HEK293T (cell line): ENCODE data around the gene DNPH1.

Experiments
- CTCF ChIA-PET: fragments of 350-600 bp; formaldehyde crosslinking; extraction: SDS; loops from one replicate; lab custom pipeline; 2021; ENCODE audit warnings: antibody characterized with exemption, inconsistent platforms; lab: Yijun Ruan, JAX
- POLR2A ChIA-PET: fragments of 350-600 bp; formaldehyde crosslinking; extraction: SDS; loops from one replicate; lab custom pipeline; 2020; ENCODE audit warnings: antibody characterized with exemption, inconsistent platforms; lab: Yijun Ruan, JAX
- DNase-seq: peaks from one replicate; pipeline ENCODE4 v3.0.0; 2012; ENCODE audit warnings: mixed read lengths; ENCODE audit errors: extremely low spot score
- ARNT ChIP-seq: fragments of 450-650 bp; IDR thresholded peaks from 2 replicates; pipeline ENCODE4 v1.6.1; 2017; ENCODE audit warnings: mild to moderate bottlenecking
- BHLHE40 ChIP-seq: fragments of 450-650 bp; IDR thresholded peaks from 2 replicates; pipeline ENCODE4 v1.6.1; 2016; ENCODE audit warnings: mild to moderate bottlenecking, moderate library complexity, borderline replicate concordance
- CTBP1 ChIP-seq: fragments of 450-650 bp; IDR thresholded peaks from 2 replicates; pipeline ENCODE4 v1.6.1; 2016; ENCODE audit warnings: borderline replicate concordance
- ELF4 ChIP-seq: fragments of 450-650 bp; IDR thresholded peaks from 2 replicates; pipeline ENCODE4 v1.6.1; 2017; ENCODE audit warnings: antibody characterized with exemption
- FOXA1 ChIP-seq: fragments of 450-650 bp; IDR thresholded peaks from 2 replicates; pipeline ENCODE4 v1.6.1; 2016; ENCODE audit warnings: mild to moderate bottlenecking
- FOXK2 ChIP-seq: fragments of 450-650 bp; IDR thresholded peaks from 2 replicates; pipeline ENCODE4 v1.6.1; 2016; ENCODE audit warnings: mild to moderate bottlenecking
- FOXM1 ChIP-seq: fragments of 450-650 bp; IDR thresholded peaks from 2 replicates; pipeline ENCODE4 v1.6.1; 2017; ENCODE audit warnings: mild to moderate bottlenecking, borderline replicate concordance
- HDGF ChIP-seq: fragments of 450-650 bp; IDR thresholded peaks from 2 replicates; pipeline ENCODE4 v1.6.1; 2017; ENCODE audit warnings: antibody characterized with exemption, borderline replicate concordance
- L3MBTL2 ChIP-seq: fragments of 450-650 bp; conservative IDR thresholded peaks from 2 replicates; pipeline ENCODE4 v1.6.1; 2016; ENCODE audit warnings: mild to moderate bottlenecking
- LEF1 ChIP-seq: fragments of 450-650 bp; IDR thresholded peaks from 2 replicates; pipeline ENCODE4 v1.6.1; 2017; ENCODE audit warnings: mild to moderate bottlenecking, borderline replicate concordance
- NFRKB ChIP-seq: fragments of 450-650 bp; IDR thresholded peaks from 2 replicates; pipeline ENCODE4 v1.6.1; 2016; ENCODE audit warnings: mild to moderate bottlenecking, moderate library complexity
- SP1 ChIP-seq: fragments of 450-650 bp; IDR thresholded peaks from 2 replicates; pipeline ENCODE4 v1.6.1; 2017
- SUZ12 ChIP-seq: fragments of 450-650 bp; IDR thresholded peaks from 2 replicates; pipeline ENCODE4 v1.6.1; 2016; ENCODE audit warnings: mild to moderate bottlenecking
- TARDBP ChIP-seq: fragments of 450-650 bp; IDR thresholded peaks from 2 replicates; pipeline ENCODE4 v1.6.1; 2016
- ZNF384 ChIP-seq: fragments of 450-650 bp; IDR thresholded peaks from 2 replicates; pipeline ENCODE4 v1.6.1; 2016
- TF ChIP-seq, protein P1 (sequence below): fragments of 450-650 bp; IDR thresholded peaks from 2 replicates; pipeline ENCODE4 v1.6.1; 2016

DNPH1 gene

DNA sequence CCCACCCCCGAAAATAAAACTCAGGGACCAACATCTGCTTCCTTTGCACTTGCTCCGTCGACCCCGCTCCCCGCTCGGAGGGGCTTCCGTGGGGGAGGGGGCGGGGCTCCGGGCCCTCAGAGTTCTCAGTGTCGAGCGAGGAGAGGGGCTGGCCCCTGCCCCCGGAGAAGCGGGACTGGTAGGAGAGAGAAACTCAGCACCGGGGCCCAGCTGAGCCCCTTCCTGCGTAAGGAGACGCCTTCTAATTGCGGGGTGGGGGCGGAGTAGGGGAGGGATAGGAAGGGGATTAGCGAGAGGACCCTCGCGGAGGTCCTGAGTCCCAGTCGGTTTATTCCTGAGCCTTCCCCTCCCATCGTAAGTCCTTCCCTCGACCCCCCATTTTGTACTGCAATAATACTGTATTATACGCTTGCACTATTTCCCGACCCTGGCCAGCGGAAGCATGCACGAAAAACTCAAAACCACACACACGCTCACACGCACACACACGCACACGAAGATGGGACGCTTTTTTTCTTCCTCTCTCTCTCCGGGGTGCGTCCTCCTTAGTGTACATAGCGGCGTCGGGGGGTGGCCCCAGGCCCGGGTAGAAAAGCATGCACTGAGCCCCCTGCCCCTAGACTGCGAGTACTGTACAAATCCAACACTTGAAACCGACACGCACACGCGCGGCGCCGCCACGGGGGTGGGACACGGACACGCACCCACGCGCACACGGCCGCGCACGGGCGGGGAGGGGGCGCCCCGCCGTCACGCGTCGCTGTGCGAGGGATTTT is 46.7 kb upstream of the DNPH1 start:
- ChIA-PET CTCF (no interaction called here), POLR2A (no interaction called here)
- DNase-seq = no peak
- TF ChIP-seq LEF1 (no peak), ZNF384 (no peak), ARNT (no peak), TARDBP (no peak), HDGF (no peak), FOXK2 (no peak), SP1 (no peak)

DNA sequence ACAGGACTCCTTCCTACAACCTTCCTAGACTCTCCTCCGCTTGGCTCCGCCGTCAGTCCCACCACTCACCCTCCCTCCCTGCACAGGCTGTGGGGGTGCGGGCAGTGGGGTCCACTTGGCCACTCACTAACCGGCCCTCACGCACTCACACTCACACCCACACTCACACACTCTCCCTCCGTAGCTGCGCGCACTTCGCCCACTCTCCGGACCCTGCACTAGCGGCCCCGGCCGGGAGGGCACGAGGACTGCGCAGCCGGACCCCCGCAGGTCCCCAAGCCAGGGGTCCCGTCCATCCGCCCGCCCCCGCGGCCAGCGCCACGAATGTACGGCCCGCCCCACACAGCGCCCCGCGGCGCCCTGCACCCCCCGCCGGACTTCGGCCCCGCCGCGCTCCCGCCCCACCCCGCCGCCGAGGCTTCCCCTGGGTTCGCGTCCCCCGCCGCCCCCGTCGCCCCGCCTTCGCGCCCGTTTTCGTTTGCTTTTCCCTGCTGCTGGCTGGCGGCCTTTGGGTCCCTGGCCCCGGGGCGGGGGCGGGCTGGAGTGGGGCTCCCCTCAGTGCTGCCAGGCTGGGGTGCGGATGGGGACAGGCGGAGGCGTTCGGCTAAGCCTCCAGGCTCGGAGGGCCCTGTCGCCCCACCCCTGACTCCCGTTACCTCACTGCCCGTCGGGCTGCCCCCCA is 45.8 kb upstream of the DNPH1 start:
- ChIA-PET POLR2A (no interaction called here), CTCF (no interaction called here)
- DNase-seq = no peak
- TF ChIP-seq TARDBP = no peak
- TF ChIP-seq CTBP1 = no peak
- TF ChIP-seq FOXK2 = no peak
- no peak for TF ChIP-seq ELF4
- no peak for TF ChIP-seq ARNT
- TF ChIP-seq, protein P1, sequence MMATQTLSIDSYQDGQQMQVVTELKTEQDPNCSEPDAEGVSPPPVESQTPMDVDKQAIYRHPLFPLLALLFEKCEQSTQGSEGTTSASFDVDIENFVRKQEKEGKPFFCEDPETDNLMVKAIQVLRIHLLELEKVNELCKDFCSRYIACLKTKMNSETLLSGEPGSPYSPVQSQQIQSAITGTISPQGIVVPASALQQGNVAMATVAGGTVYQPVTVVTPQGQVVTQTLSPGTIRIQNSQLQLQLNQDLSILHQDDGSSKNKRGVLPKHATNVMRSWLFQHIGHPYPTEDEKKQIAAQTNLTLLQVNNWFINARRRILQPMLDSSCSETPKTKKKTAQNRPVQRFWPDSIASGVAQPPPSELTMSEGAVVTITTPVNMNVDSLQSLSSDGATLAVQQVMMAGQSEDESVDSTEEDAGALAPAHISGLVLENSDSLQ = no peak
- no peak for TF ChIP-seq HDGF
- TF ChIP-seq FOXM1 = no peak
- no peak for TF ChIP-seq NFRKB
- no peak for TF ChIP-seq SP1
- TF ChIP-seq LEF1 = no peak
- no peak for TF ChIP-seq ZNF384
- TF ChIP-seq FOXA1 = no peak

DNA sequence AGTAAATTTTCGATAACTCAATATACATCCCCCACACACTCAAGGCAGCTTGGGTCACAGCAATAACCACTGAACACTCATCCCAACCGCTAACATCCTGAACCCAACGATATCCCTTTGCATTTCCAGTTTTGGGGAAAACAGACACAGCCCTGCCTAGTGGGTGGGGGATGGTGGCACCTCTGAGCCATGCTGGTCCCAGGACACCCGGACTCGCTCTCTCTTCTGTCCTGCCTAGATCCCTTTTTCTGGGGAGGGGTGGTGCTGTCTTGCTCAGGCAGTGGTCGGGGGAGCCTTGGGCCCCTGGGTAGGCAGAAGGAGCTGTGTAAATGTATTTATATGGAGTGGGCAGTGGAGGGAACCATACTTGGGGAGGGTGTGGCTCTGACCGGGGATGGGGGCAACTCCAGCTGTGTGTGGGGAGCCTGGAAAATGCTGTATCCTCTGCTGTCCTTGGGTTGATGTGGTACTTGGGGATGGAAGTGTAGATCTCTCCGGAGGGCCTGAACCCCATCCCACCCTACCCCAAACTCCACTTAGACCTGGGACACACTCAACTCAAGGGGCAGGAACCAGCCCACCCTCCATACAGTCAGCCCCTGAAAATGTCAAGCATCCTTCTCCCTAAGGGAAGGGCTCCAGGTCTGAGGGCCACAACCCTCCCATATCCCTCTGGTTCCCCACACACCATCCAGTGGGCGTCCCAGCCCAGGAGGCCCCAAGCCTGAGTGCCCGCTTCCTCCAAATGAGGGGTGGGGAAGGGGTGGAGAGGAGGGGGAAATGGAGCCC is 45.0 kb upstream of the DNPH1 start:
- ChIA-PET POLR2A (no interaction called here), CTCF (no interaction called here)
- TF ChIP-seq NFRKB = no peak
- no peak for TF ChIP-seq SUZ12
- no peak for DNase-seq

DNA sequence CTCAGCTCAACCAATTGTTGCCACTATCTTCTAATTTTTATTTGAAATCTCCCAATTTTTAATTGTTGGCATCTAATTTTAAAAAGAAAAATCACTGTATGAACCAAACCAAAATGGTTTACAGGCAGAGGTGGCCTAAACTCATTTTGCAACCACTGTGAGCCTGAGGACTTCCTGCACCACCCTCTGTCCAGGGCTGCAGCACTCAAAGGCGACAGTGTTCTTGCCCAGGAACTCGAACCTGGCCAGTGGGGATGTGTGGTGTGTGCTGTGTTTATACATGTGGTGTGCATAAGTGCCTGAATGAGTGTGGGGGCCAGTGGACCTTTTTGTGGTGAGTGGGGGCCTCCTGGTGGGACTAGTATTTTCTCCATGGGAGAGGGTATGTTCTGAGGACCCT is 44.4 kb upstream of the DNPH1 start:
- CTCF ChIA-PET = no interaction called here
- TF ChIP-seq FOXK2 (no peak), ZNF384 (no peak), HDGF (no peak), SUZ12 (no peak), FOXM1 (no peak), BHLHE40 (no peak), FOXA1 (no peak), CTBP1 (no peak), ARNT (no peak), ELF4 (no peak)
- no peak for DNase-seq
- POLR2A ChIA-PET = no interaction called here

DNA sequence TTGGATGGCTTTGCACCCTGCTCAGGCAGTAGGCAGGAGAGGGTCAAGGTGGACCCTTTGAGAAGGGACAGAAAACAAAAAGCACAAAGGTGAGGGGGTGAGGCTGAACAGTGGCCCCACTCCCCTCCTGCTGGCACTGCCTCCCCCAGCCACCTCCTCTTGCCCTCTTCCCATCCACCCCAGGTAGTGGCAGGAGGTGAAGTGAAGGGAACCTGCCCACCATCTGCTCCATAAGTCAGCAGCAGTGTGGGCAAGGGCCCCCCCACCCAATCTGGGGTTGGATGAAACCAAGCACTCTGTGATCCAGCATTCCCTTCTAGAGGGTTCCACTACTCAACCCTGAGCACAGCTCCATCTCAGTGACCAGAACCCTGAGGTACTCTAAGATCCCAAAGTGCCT is 42.7 kb upstream of the DNPH1 start:
- POLR2A ChIA-PET = interaction anchor here (1.0 to 1.2 kb wide), 2 partner anchors 8 to 25 kb away, joined by 3 read pairs; no protein-coding TSS in a partner anchor

DNA sequence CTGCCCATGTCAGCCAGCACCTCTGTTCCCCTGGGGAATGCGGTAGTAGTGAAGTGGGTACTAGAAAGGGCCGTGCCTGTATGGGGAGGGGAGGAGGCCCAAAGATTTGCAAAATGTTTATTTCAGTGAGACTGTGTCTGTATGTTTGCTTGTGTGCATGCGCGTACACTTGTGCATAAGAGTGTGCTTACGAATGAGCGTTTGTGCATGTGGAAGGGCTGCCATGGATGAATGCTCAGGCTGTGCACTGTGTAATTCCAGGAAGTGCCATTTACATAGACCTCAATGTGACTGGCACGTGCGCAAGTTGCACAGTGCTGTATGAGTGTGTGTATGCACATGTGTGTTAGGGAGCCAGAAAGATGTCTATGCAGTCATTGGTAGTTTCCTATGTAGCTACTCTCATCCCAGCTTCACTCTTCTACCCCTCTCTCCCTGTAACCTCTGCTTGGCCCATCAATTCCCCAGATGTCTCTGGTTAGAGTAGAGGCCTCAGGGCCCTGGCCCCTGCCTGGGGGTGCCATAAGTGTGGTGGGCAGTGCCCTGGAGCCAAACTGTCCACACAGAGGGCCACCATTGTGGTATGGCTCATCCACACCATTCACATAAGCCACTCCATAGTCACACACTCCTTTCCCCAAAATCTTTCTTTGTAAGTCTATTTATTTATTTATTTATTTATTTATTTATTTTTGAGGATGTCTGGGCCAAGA is 42.0 kb upstream of the DNPH1 start:
- no peak for DNase-seq
- no peak for TF ChIP-seq LEF1
- CTCF ChIA-PET = interaction anchor here (0.6 kb wide), 1 partner anchor 15 kb away, joined by 3 read pairs; no protein-coding TSS in a partner anchor
- POLR2A ChIA-PET = interaction anchor here (1.0 to 1.2 kb wide), 2 partner anchors 8 to 25 kb away, joined by 3 read pairs; no protein-coding TSS in a partner anchor

More for the DNA sequence above, 42.7 kb upstream of the DNPH1 start:
- no peak for TF ChIP-seq CTBP1
- no peak for TF ChIP-seq SP1
- TF ChIP-seq, protein P1 = no peak
- no peak for TF ChIP-seq ELF4
- no peak for TF ChIP-seq HDGF
- TF ChIP-seq L3MBTL2 = no peak
- TF ChIP-seq TARDBP = no peak
- no peak for TF ChIP-seq FOXM1
- DNase-seq = no peak
- CTCF ChIA-PET = interaction anchor here (0.6 kb wide), 1 partner anchor 15 kb away, joined by 3 read pairs; no protein-coding TSS in a partner anchor
